Measurements from ENCODE around the gene DLK2.
A peak's percentile ranks its signal among the peaks of the same experiment; 100 is the strongest.

Gene DLK2

GRCh38 chr6:43454696-43455530, 435 bp downstream of the DLK2 start:
- DNase-seq: peak in 42 of 56 donors; percentile 5 to 78 (median 48)

- peak in 36 of 56 donors; percentile 15 to 87 (median 66) for DNase-seq
Measured at GRCh38 chr6:43454290-43454695, 1.1 kb downstream of the DLK2 start.

- DNase-seq: no peak
Measured at GRCh38 chr6:43453831-43454230, 1.5 kb downstream of the DLK2 start.

GRCh38 chr6:43452896-43453295, 2.5 kb downstream of the DLK2 start:
- DNase-seq: no peak

- no peak for DNase-seq
Measured at GRCh38 chr6:43451939-43452338, 3.4 kb downstream of the DLK2 start.

DNA sequence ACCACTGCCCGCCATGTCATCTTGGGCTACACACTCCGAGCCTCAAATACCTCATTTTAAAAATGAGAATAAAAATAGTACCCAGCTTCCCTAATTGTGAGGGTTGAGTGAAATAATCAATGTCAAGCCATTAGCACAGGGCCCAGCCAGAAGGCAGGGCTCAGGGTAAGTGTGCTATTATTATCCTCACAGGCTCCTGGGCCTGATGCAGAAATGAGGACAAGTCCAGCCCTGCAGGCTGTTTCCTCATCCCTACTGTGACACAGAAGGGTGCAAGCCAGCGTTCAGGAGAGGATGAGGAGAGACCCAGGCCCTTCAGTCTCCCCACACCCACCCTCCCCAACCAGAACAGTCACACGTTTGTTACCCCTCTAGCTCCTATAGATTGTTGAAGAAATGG, 4.0 kb downstream of the DLK2 start:
- no peak for DNase-seq

DNA sequence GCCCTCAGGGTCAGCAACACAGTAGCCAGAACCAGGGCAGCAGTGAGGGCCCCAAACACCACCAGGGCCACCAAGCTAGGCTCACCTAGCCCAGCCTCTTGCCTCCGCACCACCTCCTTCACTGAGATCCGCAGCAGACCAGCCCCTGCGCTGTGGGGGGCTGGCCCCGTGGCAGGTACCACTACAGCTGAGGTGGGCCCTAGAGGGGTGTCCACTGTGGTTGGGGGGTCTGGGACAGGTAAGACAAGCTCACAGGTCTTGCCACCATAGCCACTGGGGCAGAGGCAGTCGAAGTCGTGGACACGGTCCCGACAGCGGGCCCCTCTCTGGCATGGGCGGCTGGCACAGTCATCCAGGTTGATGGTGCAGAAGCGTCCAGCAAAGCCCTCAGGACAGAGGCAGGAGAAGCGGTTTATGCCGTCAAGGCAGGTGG, 4.6 kb downstream of the DLK2 start:
- DNase-seq: no peak

GRCh38 chr6:43448916-43449315, 6.4 kb downstream of the DLK2 start:
- DNase-seq: no peak

- no peak for DNase-seq
Measured at GRCh38 chr6:43447604-43448003, 7.7 kb downstream of the DLK2 start.

DNA sequence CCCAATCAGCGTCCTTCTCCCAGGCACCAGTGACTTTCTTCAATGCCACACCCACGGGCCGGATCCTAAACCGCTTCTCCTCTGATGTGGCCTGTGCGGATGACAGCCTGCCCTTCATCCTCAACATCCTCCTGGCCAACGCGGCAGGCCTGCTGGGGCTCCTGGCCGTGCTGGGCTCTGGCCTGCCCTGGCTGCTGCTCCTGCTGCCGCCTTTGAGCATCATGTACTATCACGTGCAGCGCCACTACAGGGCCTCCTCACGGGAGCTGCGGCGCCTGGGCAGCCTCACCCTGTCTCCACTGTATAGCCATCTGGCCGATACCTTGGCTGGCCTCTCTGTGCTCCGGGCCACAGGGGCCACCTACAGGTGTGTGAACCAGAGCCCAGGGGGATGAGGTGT, 9.8 kb downstream of the DLK2 start:
- DNase-seq: no peak

- DNase-seq: peak in 18 of 56 donors; percentile 2 to 53 (median 12)
Measured at GRCh38 chr6:43444582-43444981, 10.8 kb downstream of the DLK2 start.

GRCh38 chr6:43444036-43444435, 11.3 kb downstream of the DLK2 start:
- no peak for DNase-seq

- no peak for DNase-seq
Measured at GRCh38 chr6:43442935-43443334, 12.4 kb downstream of the DLK2 start.

- DNase-seq: no peak
Measured at GRCh38 chr6:43437700-43438099, 17.6 kb downstream of the DLK2 start.

GRCh38 chr6:43436577-43437282, 18.6 kb downstream of the DLK2 start:
- DNase-seq: peak in 2 of 56 donors; percentile 12 to 20

GRCh38 chr6:43435682-43436437, 19.5 kb downstream of the DLK2 start:
- DNase-seq: no peak

DNA sequence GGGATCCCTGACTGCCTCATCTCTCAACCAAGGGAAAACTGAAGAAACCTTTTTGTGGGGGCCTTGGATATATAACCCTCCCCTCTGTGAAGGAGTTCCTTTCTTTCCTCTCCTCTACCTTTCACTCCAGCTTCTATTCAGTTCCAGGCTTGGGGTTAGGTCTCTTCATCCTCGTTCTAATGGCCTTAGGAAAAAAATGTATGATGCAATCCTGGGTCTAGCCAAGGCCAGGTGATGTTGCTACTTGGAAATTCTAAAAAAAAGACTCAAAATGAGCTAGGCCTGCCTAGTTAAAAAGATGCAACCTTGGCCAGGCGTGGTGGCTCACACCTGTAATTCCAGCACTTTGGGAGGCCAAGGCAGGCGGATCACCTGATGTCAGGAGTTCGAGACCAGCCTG, 20.4 kb downstream of the DLK2 start:
- no peak for DNase-seq

GRCh38 chr6:43434001-43434840, 21.1 kb downstream of the DLK2 start:
- no peak for DNase-seq

DNA sequence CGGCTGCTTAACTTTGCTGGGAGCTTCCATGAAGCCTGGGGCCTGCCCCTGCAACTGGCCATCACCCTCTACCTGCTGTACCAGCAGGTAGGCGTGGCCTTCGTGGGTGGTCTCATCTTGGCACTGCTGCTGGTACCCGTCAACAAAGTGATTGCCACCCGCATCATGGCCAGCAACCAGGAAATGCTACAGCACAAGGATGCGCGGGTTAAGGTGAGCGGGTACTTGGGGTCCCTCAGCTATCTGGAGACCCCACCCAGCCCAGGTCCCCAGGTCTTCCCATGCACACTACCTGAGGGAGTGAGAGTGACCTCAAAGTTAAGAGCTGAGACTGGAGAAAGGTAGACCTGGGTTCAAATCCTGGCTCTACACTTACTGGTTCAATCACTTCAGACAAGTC, 22.2 kb downstream of the DLK2 start:
- no peak for DNase-seq

- DNase-seq: no peak
Measured at GRCh38 chr6:43432009-43432945, 23.1 kb downstream of the DLK2 start.
